Gastrocnemius medialis (tissue), 4 donors: ENCODE measurements around the gene TMEM125. TPM values are rescaled to one million over a fixed set of nuclear protein-coding genes. Genes with fewer than 3 reads are reported as not detected.

Experiments used
- ATAC-seq, 2 donors: fragments of 150-250 bp; one replicate each; pipeline ENCODE4 v1.9.1; 2016
- DNase-seq, 2 donors: peaks; one replicate each; pipeline ENCODE4 v3.0.0-alpha.2; 2019
- H3K27ac ChIP-seq, 4 donors: fragments of 200-600 bp; sonication (generic); 1 replicate in 1 of 4; 2 replicates in 3 of 4; pipeline ENCODE4 v1.5.1; 2016 to 2018; ENCODE audit warnings: mild to moderate bottlenecking in 2 of 4, moderate library complexity in 1 of 4
- H3K27me3 ChIP-seq, 3 donors: fragments of 200-600 bp; sonication (generic) in 2 of 3; 1 replicate in 1 of 3; 2 replicates in 2 of 3; pipeline versions ENCODE4 v1.5.1 to v1.6.0; 2016 to 2019; ENCODE audit warnings: mild to moderate bottlenecking in 1 of 3, moderate library complexity in 1 of 3
- H3K36me3 ChIP-seq, 2 donors: fragments of 200-600 bp; sonication (generic) in 1 of 2; one replicate each; pipeline ENCODE4 v1.5.1; 2017 to 2018
- H3K4me1 ChIP-seq, 2 donors: fragments of 200-600 bp; sonication (generic) in 1 of 2; one replicate each; pipeline ENCODE4 v1.5.1; 2016 to 2017; ENCODE audit warnings: mild to moderate bottlenecking in 2 of 2
- H3K4me3 ChIP-seq, 4 donors: fragments of 200-600 bp; sonication (generic) in 3 of 4; 1 replicate in 1 of 4; 2 replicates in 3 of 4; pipeline ENCODE4 v1.5.1; 2016 to 2019; ENCODE audit warnings: mild to moderate bottlenecking in 2 of 4
- H3K9me3 ChIP-seq, 3 donors: fragments of 200-600 bp; sonication (generic) in 2 of 3; 1 replicate in 1 of 3; 2 replicates in 2 of 3; pipeline ENCODE4 v1.5.1; 2016 to 2019
- POLR2A ChIP-seq, 2 donors: fragments of 450-650 bp; IDR thresholded peaks; one replicate each; pipeline ENCODE4 v1.6.1; 2017; ENCODE audit warnings: antibody characterized with exemption in 2 of 2, mild to moderate bottlenecking in 2 of 2, moderate library complexity in 2 of 2
- in situ Hi-C, 4 donors: fragments of 200-750 bp; cut with MboI; loops; one replicate each; pipeline versions ENCODE4 v1.15.0 to v1.8.0; 2017; ENCODE audit warnings: low sequenced_read_pairs in 4 of 4
- intact Hi-C: fragments of 100-400 bp; cut with DNase I; formaldehyde crosslinking; loops from one replicate; pipeline ENCODE4 v1.15.1; 2023; ENCODE audit warnings: low total_unique reads
- total RNA-seq, 4 donors: library from RNA; depleted of rRNA; stranded (reverse); fragments of >200 nt; gene quantifications; one replicate each; pipeline versions ENCODE4 v1.1.0 to v1.2.3, GENCODE V29; 2016
- TF ChIP-seq, protein P1 (sequence below), 5 experiments: fragments of 450-650 bp in 3 of 5; fragments of 200-600 bp in 2 of 5; sonication (generic) in 2 of 5; IDR thresholded peaks in 4 of 5; conservative IDR thresholded peaks in 1 of 5; 1 replicate in 4 of 5; 2 replicates in 1 of 5; pipeline ENCODE4 v1.5.1; 2016 to 2019; ENCODE audit warnings: antibody characterized with exemption in 5 of 5, mild to moderate bottlenecking in 3 of 5, moderate library complexity in 3 of 5

TMEM125 gene
- total RNA-seq, 4 donors from 2014 or later, result not detected

DNA sequence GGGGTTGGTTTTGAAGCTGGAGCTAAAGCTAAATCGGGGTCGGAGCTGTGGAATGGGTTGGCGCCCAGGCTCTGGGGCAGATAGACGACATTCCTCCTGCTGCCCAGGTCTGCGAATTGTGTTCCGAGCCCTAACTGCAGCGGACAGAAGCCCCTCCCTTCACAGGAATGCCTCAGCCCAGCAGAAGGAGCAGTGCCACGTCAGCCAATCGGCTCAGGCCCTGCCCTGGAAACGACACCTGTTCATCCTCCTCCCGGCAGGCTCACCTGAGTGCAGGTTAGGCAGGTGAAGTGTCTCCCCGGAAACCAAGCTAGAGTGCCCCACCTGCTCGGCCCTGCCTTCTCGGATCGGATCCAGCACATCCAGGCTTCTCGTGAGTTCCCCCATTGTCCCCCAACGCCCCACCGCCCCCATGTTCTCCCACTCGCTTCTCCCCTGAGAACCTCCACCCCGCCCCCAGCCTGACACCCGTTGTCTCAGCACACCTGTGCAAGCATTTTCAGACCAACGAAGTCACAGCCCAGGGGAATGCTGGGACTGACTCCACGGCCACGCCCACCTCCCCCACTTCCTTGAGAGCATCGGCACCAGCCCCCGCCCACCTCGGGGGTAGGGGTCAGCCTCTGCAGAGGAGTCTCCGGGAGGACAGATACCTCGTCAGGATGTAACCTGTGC lies 775 bp downstream of the TMEM125 start:
- DNase-seq (no peak), ATAC-seq (no peak)
- intact Hi-C loops (no loop called here), in situ Hi-C loops (no loop called here)
- no peaks in the 10 kb centered on the region for H3K9me3 ChIP-seq
- no peaks in the 10 kb centered on the region for H3K36me3 ChIP-seq
- TF ChIP-seq POLR2A (IDR thresholded peaks at IDR 0.05), result no peak
- TF ChIP-seq, protein P1, sequence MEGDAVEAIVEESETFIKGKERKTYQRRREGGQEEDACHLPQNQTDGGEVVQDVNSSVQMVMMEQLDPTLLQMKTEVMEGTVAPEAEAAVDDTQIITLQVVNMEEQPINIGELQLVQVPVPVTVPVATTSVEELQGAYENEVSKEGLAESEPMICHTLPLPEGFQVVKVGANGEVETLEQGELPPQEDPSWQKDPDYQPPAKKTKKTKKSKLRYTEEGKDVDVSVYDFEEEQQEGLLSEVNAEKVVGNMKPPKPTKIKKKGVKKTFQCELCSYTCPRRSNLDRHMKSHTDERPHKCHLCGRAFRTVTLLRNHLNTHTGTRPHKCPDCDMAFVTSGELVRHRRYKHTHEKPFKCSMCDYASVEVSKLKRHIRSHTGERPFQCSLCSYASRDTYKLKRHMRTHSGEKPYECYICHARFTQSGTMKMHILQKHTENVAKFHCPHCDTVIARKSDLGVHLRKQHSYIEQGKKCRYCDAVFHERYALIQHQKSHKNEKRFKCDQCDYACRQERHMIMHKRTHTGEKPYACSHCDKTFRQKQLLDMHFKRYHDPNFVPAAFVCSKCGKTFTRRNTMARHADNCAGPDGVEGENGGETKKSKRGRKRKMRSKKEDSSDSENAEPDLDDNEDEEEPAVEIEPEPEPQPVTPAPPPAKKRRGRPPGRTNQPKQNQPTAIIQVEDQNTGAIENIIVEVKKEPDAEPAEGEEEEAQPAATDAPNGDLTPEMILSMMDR (IDR thresholded peaks at IDR 0.05 in 4 of 5, conservative IDR thresholded peaks at IDR 0.05 in 1 of 5), result no peak
- no peak overlapping the region for H3K4me3 ChIP-seq
- H3K27ac ChIP-seq, result no peak overlapping the region
- H3K27me3 ChIP-seq, result peaks cover 8 to 16% (median 11%) of the 10 kb centered on the region in 3 donors
- H3K4me1 ChIP-seq, result no peaks in the 10 kb centered on the region

DNA sequence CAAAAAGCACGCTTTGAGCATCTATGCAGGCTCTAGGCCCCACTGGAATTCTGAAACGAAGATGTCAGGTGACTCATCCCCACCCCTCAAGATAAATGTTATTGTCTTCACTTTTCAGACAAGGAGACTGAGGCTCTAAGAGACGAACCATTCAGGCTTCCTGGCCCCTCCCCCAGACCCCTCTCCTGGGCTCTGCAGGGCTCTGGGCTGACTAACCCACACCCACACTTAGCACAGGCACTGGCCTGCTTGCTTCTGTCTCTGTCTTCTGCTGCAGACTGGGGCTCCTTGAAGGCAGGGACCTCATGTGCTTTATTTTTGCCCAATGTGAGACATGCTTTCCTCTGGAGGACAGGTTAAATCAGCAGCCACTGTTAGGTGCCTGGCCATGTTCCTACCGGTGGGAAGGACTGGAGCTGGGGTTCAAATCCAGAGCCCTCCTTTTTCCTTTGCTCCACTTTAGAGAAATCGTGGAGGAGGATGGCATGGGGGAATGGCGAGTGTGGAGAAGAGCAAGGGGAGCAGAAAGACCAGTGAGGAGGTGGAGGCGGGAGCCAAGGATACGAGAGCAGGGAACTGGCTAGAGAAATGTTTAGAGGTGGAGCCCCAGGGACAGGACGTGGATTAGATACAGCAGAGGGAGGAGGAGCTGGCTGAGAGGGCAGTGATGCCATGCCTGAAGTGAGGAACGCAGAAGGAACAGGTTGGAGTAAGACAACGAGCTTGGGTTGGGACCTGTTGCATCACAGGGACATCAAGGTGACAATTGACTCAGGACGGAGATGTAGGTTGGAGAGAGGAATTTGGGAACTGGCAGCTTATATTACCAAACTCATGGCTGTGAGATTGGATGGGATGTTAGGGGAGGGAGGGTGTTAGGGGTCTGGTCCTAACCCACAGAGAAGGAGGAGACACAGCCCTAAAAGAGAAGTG lies 1.7 kb downstream of the TMEM125 start:
- in situ Hi-C loops (no loop called here), intact Hi-C loops (no loop called here)
- ATAC-seq (no peak), DNase-seq (no peak)
- Histone ChIP-seq H3K4me3 (no peak overlapping the region), H3K36me3 (no peaks in the 10 kb centered on the region), H3K27me3 (peaks cover 8 to 16% (median 11%) of the 10 kb centered on the region in 3 donors), H3K9me3 (no peaks in the 10 kb centered on the region), H3K27ac (no peak overlapping the region), H3K4me1 (no peaks in the 10 kb centered on the region)
- TF ChIP-seq, protein P1 (IDR thresholded peaks at IDR 0.05 in 4 of 5, conservative IDR thresholded peaks at IDR 0.05 in 1 of 5), result no peak
- no peak for TF ChIP-seq POLR2A (IDR thresholded peaks at IDR 0.05)

DNA sequence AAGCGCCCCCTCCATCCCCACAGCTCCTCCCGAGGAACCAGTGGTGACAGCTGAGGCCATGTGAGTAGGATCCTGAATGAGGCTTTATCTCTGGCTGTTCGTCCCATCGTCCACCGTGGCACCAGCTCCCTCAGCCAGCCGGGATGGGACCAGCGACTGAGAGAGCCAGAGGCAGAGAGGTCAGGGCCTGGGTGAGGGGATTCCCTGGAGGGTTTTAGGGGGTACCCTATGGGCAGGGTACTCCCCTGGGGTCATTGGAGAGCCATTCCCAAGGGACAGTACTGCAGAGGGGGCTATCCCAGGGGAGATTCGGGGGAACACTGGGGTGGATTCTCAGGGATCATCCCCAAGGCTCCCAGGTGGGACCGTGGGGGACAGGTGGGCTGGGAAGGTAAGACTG lies 2.4 kb downstream of the TMEM125 start:
- TF ChIP-seq POLR2A (IDR thresholded peaks at IDR 0.05), result no peak
- TF ChIP-seq, protein P1 (IDR thresholded peaks at IDR 0.05 in 4 of 5, conservative IDR thresholded peaks at IDR 0.05 in 1 of 5), result no peak
- no peak overlapping the region for H3K4me3 ChIP-seq
- ATAC-seq (no peak), DNase-seq (no peak)
- intact Hi-C loops (no loop called here), in situ Hi-C loops (no loop called here)
- no peaks in the 10 kb centered on the region for H3K9me3 ChIP-seq
- H3K27me3 ChIP-seq, result peaks cover 8 to 16% (median 11%) of the 10 kb centered on the region in 3 donors
- no peaks in the 10 kb centered on the region for H3K4me1 ChIP-seq
- H3K27ac ChIP-seq, result no peak overlapping the region
- H3K36me3 ChIP-seq, result no peaks in the 10 kb centered on the region

DNA sequence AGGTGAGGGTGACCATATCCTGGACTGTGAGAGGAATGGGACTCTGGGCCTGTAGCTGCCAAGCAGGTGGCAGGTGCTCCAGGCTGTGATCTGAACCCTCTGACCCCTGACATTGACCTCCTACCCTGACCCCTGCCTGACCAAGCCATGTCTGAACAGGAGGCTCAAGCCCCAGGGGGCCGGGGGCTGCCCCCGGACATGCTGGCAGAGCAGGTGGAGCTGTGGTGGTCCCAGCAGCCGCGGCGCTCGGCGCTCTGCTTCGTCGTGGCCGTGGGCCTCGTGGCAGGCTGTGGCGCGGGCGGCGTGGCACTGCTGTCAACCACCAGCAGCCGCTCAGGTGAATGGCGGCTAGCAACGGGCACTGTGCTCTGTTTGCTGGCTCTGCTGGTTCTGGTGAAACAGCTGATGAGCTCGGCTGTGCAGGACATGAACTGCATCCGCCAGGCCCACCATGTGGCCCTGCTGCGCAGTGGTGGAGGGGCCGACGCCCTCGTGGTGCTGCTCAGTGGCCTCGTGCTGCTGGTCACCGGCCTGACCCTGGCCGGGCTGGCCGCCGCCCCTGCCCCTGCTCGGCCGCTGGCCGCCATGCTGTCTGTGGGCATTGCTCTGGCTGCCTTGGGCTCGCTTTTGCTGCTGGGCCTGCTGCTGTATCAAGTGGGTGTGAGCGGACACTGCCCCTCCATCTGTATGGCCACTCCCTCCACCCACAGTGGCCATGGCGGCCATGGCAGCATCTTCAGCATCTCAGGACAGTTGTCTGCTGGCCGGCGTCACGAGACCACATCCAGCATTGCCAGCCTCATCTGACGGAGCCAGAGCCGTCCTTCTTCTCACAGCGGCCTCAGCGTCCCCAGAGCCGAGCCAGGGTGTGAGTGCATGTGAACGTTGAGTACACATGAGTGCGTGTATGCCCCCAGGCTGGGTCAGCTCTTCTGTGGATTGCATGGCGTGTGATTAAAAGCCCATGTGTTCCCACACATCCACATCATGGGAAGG lies 3.1 kb downstream of the TMEM125 start:
- in situ Hi-C loops, result no loop called here
- H3K27ac ChIP-seq, result no peak overlapping the region
- intact Hi-C loops, result no loop called here
- TF ChIP-seq, protein P1 (IDR thresholded peaks at IDR 0.05 in 4 of 5, conservative IDR thresholded peaks at IDR 0.05 in 1 of 5), result no peak
- TF ChIP-seq POLR2A (IDR thresholded peaks at IDR 0.05), result no peak
- no peaks in the 10 kb centered on the region for H3K4me1 ChIP-seq
- no peaks in the 10 kb centered on the region for H3K9me3 ChIP-seq
- ATAC-seq (no peak), DNase-seq (no peak)
- no peak overlapping the region for H3K4me3 ChIP-seq
- H3K36me3 ChIP-seq, result no peaks in the 10 kb centered on the region
- H3K27me3 ChIP-seq, result peaks cover 8 to 16% (median 11%) of the 10 kb centered on the region in 3 donors
